HCT116 (cell line): ENCODE results near the gene UGT1A7. TPM values are rescaled to one million over a fixed set of nuclear protein-coding genes. Genes with fewer than 3 reads are reported as not detected.

Source experiments
- ATAC-seq: fragments of 200-7000 bp; cut with Tn5 transposase; 2 replicates; pipeline ENCODE4 v1.9.1; 2020; ENCODE audit warnings: mild to moderate bottlenecking, moderate library complexity
- BruUV-seq: library from RNA; stranded (reverse); fragments of 400-500 nt; replicated peaks from 2 replicates; lab custom pipeline; 2021; lab: Mats Ljungman, UMichigan
- CTCF ChIA-PET: fragments of 300-600 bp; sonication (Branson Sonifier 250); formaldehyde crosslinking; loops from one replicate; lab custom pipeline; 2021; ENCODE audit warnings: antibody characterized with exemption; lab: Charles Lee
- POLR2A ChIA-PET: fragments of 300-600, 350-600 bp; sonication (Branson Sonifier 250); formaldehyde crosslinking; loops from one replicate; lab custom pipeline; 2021; ENCODE audit warnings: antibody characterized with exemption; lab: Charles Lee
- RAD21 ChIA-PET, 2 experiments: fragments of 300-600 bp; sonication (Branson Sonifier 250); formaldehyde crosslinking; loops; one replicate each; lab custom pipeline; 2023; ENCODE audit warnings: low total read pairs in 2 of 2; ENCODE audit not compliant: uncharacterized antibody in 2 of 2, unreplicated experiment in 2 of 2, low non-redundant PET in 1 of 2; lab: Charles Lee
- DNase-seq: peaks from one replicate; pipeline ENCODE4 v3.0.0-alpha.2; 2010; ENCODE audit warnings: low read depth, low spot score
- H2AFZ ChIP-seq: fragments of 200-600 bp; shearing (Covaris generic), sonication (generic); 2 replicates; pipeline ENCODE4 v1.6.1; 2017; ENCODE audit warnings: low read depth, mixed run types, mixed read lengths, antibody characterized with exemption, low read length; ENCODE audit not compliant: poor library complexity, severe bottlenecking
- H3K27ac ChIP-seq: 2 replicates; pipeline ENCODE4 v1.5.1; 2012; ENCODE audit warnings: low read depth, low read length
- H3K27me3 ChIP-seq: fragments of 200-600 bp; sonication (generic); 2 replicates; pipeline ENCODE4 v1.6.1; 2016; ENCODE audit warnings: mixed run types, low read length, mixed read lengths; ENCODE audit not compliant: insufficient read depth
- H3K36me3 ChIP-seq, 2 experiments: fragments of 200-500 bp in 1 of 2; fragments of 200-600 bp in 1 of 2; sonication (Bioruptor generic) in 1 of 2; sonication (generic) in 1 of 2; 2 replicates each; pipeline versions ENCODE4 v1.5.1 to v1.6.1; 2014 to 2016; ENCODE audit warnings: low read length in 2 of 2, inconsistent platforms in 1 of 2, mixed read lengths in 1 of 2, mixed run types in 1 of 2; ENCODE audit not compliant: insufficient read depth in 2 of 2, control insufficient read depth in 1 of 2
- H3K4me1 ChIP-seq, 2 experiments: fragments of 200-600 bp in 1 of 2; sonication (generic) in 1 of 2; 2 replicates each; pipeline versions ENCODE4 v1.5.1 to v1.6.1; 2012 to 2017; ENCODE audit warnings: low read length in 2 of 2, inconsistent platforms in 1 of 2, mild to moderate bottlenecking in 1 of 2, mixed read lengths in 1 of 2, mixed run types in 1 of 2, moderate library complexity in 1 of 2; ENCODE audit not compliant: insufficient read depth in 2 of 2, control insufficient read depth in 1 of 2
- H3K4me2 ChIP-seq: fragments of 200-600 bp; sonication (generic); 2 replicates; pipeline ENCODE4 v1.6.1; 2017; ENCODE audit warnings: mixed run types, low read length, mixed read lengths
- H3K4me3 ChIP-seq, 2 experiments: fragments of 200-600 bp in 1 of 2; sonication (generic) in 1 of 2; replicated peaks in 1 of 2; 2 replicates each; pipeline ENCODE4 v1.5.1; 2011 to 2016; ENCODE audit warnings: low read length in 2 of 2, control low read depth in 1 of 2, low read depth in 1 of 2, mild to moderate bottlenecking in 1 of 2, mixed read lengths in 1 of 2, mixed run types in 1 of 2
- H3K79me2 ChIP-seq: fragments of 200-600 bp; sonication (generic); 2 replicates; pipeline ENCODE4 v1.6.1; 2017; ENCODE audit warnings: mild to moderate bottlenecking, mixed run types, low read length, moderate library complexity, mixed read lengths; ENCODE audit not compliant: insufficient read depth
- H3K9ac ChIP-seq: fragments of 200-600 bp; sonication (generic); 2 replicates; pipeline ENCODE4 v1.6.1; 2016; ENCODE audit warnings: low read length, mixed read lengths
- H3K9me2 ChIP-seq: fragments of 200-600 bp; sonication (generic), shearing (Covaris generic); 2 replicates; pipeline ENCODE4 v1.6.1; 2017; ENCODE audit warnings: mixed run types, mild to moderate bottlenecking, moderate library complexity; ENCODE audit not compliant: insufficient read depth
- H3K9me3 ChIP-seq, 2 experiments: fragments of 200-500 bp in 1 of 2; fragments of 200-600 bp in 1 of 2; sonication (Bioruptor generic) in 1 of 2; sonication (generic) in 1 of 2; 2 replicates each; pipeline ENCODE4 v1.6.1; 2014 to 2017; ENCODE audit warnings: low read length in 2 of 2, mixed read lengths in 2 of 2, inconsistent platforms in 1 of 2, low read depth in 1 of 2, mild to moderate bottlenecking in 1 of 2, mixed run types in 1 of 2, moderate library complexity in 1 of 2; ENCODE audit not compliant: control insufficient read depth in 1 of 2, insufficient read depth in 1 of 2
- H4K20me1 ChIP-seq: fragments of 200-600 bp; sonication (generic), shearing (Covaris generic); 2 replicates; pipeline ENCODE4 v1.6.1; 2017; ENCODE audit warnings: mixed run types, mild to moderate bottlenecking, moderate library complexity; ENCODE audit not compliant: insufficient read depth
- CTCF ChIP-seq, 3 experiments: fragments of 200-600 bp in 1 of 3; sonication (generic) in 1 of 3; IDR thresholded peaks in 2 of 3; conservative IDR thresholded peaks in 1 of 3; 2 replicates each; pipeline ENCODE4 v1.5.1; 2012 to 2017; ENCODE audit warnings: low read depth in 2 of 3, low read length in 2 of 3, antibody characterized with exemption in 1 of 3, borderline replicate concordance in 1 of 3, control low read depth in 1 of 3, mild to moderate bottlenecking in 1 of 3, mixed read lengths in 1 of 3, mixed run types in 1 of 3, moderate library complexity in 1 of 3; ENCODE audit not compliant: insufficient read depth in 1 of 3
- EGR1 ChIP-seq: IDR thresholded peaks from 2 replicates; pipeline ENCODE4 v1.6.1; 2012; ENCODE audit warnings: low read depth
- EZH2phosphoT487 ChIP-seq: fragments of 200-600 bp; IDR thresholded peaks from 2 replicates; pipeline ENCODE4 v1.6.1; 2018; ENCODE audit warnings: antibody characterized with exemption, borderline replicate concordance
- JUND ChIP-seq: IDR thresholded peaks from 2 replicates; pipeline ENCODE4 v1.6.1; 2012
- SIN3A ChIP-seq: IDR thresholded peaks from 2 replicates; pipeline ENCODE4 v1.6.1; 2012; ENCODE audit warnings: low read depth
- TCF7L2 ChIP-seq: IDR thresholded peaks from 2 replicates; pipeline ENCODE4 v1.7.0; 2011; ENCODE audit warnings: borderline replicate concordance, inconsistent platforms; ENCODE audit not compliant: insufficient read depth, insufficient read length; ENCODE audit errors: extremely low read depth
- intact Hi-C: fragments of 100-400 bp; cut with micrococcal nuclease; formaldehyde crosslinking; loops from 2 replicates; pipeline ENCODE4 v1.10.0; 2022
- total RNA-seq: library from RNA; stranded (reverse); gene quantifications from one replicate; pipeline ENCODE4 v1.2.1, GENCODE V29; 2021; ENCODE audit not compliant: unreplicated experiment
- TF ChIP-seq, protein P1 (sequence below): IDR thresholded peaks from 2 replicates; pipeline ENCODE4 v1.6.1; 2012; ENCODE audit warnings: low read depth

Gene UGT1A7
- total RNA-seq, 1 experiment from 2014 or later, result not detected

DNA sequence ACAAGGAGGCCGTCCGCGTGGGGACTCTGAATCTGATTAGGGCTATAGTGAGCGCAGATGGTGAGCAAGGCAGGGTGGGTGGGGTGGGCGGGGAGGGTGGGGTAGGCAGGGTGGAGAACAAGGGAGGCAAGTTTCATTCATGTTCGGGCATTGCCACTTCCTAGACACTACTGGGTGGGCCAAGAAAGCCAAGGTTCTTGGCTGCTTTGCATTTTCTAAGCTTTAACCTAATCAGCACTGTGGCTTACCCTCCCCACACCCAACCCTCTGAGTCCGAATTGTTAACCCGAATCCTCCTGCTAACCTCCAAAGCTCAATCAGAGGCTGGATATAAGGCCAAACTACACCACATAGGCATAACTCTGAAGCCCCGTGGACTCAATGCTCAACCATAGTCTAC is 114.6 kb downstream of the UGT1A7 start:
- Histone ChIP-seq H3K4me2 (no peak overlapping the region), H3K27me3 (no peaks in the 10 kb centered on the region), H3K36me3 (no peaks in the 10 kb centered on the region), H3K9ac (no peak overlapping the region), H3K79me2 (no peaks in the 10 kb centered on the region), H3K4me1 (peaks cover 2 to 4% of the 10 kb centered on the region in 2 experiments; a peak in 3 of 4 replicates), H3K9me2 (no peaks in the 10 kb centered on the region), H3K27ac (no peak overlapping the region), H3K4me3 (no peak overlapping the region), H3K9me3 (no peaks in the 10 kb centered on the region), H2AFZ (no peak overlapping the region), H4K20me1 (no peaks in the 10 kb centered on the region)
- ATAC-seq (no peak), DNase-seq (no peak)
- BruUV-seq, result no TSS peak
- intact Hi-C loops, result no loop called here
- POLR2A ChIA-PET, result no interaction called here
- TF ChIP-seq TCF7L2 (no peak), EGR1 (no peak), SIN3A (no peak), JUND (no peak), EZH2phosphoT487 (no peak), CTCF (IDR thresholded peaks at IDR 0.05 in 2 of 3, conservative IDR thresholded peaks at IDR 0.05 in 1 of 3; ENCODE audit: borderline replicate concordance in 1 of 3, insufficient read depth in 1 of 3, low read depth in 2 of 3, low read length in 2 of 3) (no peak)
- TF ChIP-seq, protein P1, sequence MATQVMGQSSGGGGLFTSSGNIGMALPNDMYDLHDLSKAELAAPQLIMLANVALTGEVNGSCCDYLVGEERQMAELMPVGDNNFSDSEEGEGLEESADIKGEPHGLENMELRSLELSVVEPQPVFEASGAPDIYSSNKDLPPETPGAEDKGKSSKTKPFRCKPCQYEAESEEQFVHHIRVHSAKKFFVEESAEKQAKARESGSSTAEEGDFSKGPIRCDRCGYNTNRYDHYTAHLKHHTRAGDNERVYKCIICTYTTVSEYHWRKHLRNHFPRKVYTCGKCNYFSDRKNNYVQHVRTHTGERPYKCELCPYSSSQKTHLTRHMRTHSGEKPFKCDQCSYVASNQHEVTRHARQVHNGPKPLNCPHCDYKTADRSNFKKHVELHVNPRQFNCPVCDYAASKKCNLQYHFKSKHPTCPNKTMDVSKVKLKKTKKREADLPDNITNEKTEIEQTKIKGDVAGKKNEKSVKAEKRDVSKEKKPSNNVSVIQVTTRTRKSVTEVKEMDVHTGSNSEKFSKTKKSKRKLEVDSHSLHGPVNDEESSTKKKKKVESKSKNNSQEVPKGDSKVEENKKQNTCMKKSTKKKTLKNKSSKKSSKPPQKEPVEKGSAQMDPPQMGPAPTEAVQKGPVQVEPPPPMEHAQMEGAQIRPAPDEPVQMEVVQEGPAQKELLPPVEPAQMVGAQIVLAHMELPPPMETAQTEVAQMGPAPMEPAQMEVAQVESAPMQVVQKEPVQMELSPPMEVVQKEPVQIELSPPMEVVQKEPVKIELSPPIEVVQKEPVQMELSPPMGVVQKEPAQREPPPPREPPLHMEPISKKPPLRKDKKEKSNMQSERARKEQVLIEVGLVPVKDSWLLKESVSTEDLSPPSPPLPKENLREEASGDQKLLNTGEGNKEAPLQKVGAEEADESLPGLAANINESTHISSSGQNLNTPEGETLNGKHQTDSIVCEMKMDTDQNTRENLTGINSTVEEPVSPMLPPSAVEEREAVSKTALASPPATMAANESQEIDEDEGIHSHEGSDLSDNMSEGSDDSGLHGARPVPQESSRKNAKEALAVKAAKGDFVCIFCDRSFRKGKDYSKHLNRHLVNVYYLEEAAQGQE, result no peak
- RAD21 ChIA-PET, result no interaction called here
- CTCF ChIA-PET, result no interaction called here
